Endodermal cell (in vitro differentiated cells): ENCODE results near the gene CNTN4. TPM values are rescaled to one million over a fixed set of nuclear protein-coding genes. Genes with fewer than 3 reads are reported as not detected.
"Not testable (repeated sequence)": the region's sequence is repeated elsewhere in the genome, so short reads cannot be mapped to it uniquely, and the experiment has no call there.

ENCODE experiments used
- DNase-seq: peaks from one replicate; pipeline ENCODE4 v3.0.0-alpha.2; 2017
- H3K27ac ChIP-seq: 2 replicates; pipeline ENCODE4 v1.5.1; 2013; ENCODE audit warnings: mild to moderate bottlenecking, low read depth, low read length, moderate library complexity
- H3K27me3 ChIP-seq: 2 replicates; pipeline ENCODE4 v1.6.1; 2013; ENCODE audit warnings: mild to moderate bottlenecking, low read length, moderate library complexity; ENCODE audit not compliant: insufficient read depth, control insufficient read depth, poor library complexity, severe bottlenecking
- H3K36me3 ChIP-seq: 2 replicates; pipeline ENCODE4 v1.7.0; 2013; ENCODE audit warnings: mild to moderate bottlenecking, low read length, moderate library complexity; ENCODE audit not compliant: control insufficient read depth, insufficient read depth
- H3K4me1 ChIP-seq: one replicate; pipeline ENCODE4 v1.7.0; 2013; ENCODE audit warnings: low read length; ENCODE audit not compliant: control insufficient read depth, insufficient read depth
- H3K4me3 ChIP-seq: 2 replicates; pipeline ENCODE4 v1.5.1; 2013; ENCODE audit warnings: mild to moderate bottlenecking, low read length, moderate library complexity
- H3K9ac ChIP-seq: 2 replicates; pipeline ENCODE4 v1.6.1; 2013; ENCODE audit warnings: mild to moderate bottlenecking, low read length, moderate library complexity; ENCODE audit not compliant: poor library complexity, severe bottlenecking; ENCODE audit errors: extremely low read depth
- H3K9me3 ChIP-seq: 2 replicates; pipeline ENCODE4 v1.6.1; 2013; ENCODE audit warnings: mild to moderate bottlenecking, low read length, moderate library complexity; ENCODE audit not compliant: control insufficient read depth
- H3K27ac Mint-ChIP-seq: 2 replicates; pipeline ENCODE4 v1.8.0; 2020; ENCODE audit warnings: mixed read lengths
- H3K27me3 Mint-ChIP-seq: 2 replicates; pipeline ENCODE4 v1.8.0; 2021; ENCODE audit warnings: mild to moderate bottlenecking, mixed read lengths; ENCODE audit not compliant: insufficient read depth
- H3K36me3 Mint-ChIP-seq: 2 replicates; pipeline ENCODE4 v1.8.0; 2020; ENCODE audit warnings: low read depth, mixed read lengths
- H3K4me1 Mint-ChIP-seq: 2 replicates; pipeline ENCODE4 v1.8.0; 2020; ENCODE audit warnings: mixed read lengths
- H3K4me3 Mint-ChIP-seq: 2 replicates; pipeline ENCODE4 v1.8.0; 2020; ENCODE audit warnings: mild to moderate bottlenecking, moderate library complexity, mixed read lengths
- H3K9me3 Mint-ChIP-seq: 2 replicates; pipeline ENCODE4 v1.8.0; 2020; ENCODE audit warnings: mild to moderate bottlenecking, mixed read lengths
- CTCF ChIP-seq: fragments of 200-600 bp; sonication (generic); conservative IDR thresholded peaks from 2 replicates; pipeline ENCODE4 v1.5.0; 2021; ENCODE audit warnings: antibody characterized with exemption, mild to moderate bottlenecking
- WGBS, 2 experiments: methylation state at CpG; one replicate each; pipeline versions ENCODE4 v1.1.5 to v1.1.7; 2013; ENCODE audit warnings: missing lambda C conversion rate in 2 of 2, mixed read lengths in 1 of 2; ENCODE audit not compliant: insufficient coverage in 1 of 2, insufficient read length in 1 of 2; 5-methylcytosine and 5-hydroxymethylcytosine counted together
- total RNA-seq, 2 donors: library from RNA; stranded (reverse); fragmentation: NEBNext Ultra II Directional in 1 of 2; extraction: Animal tissue kit (Norgen Biotek cat#: 25700) in 1 of 2; gene quantifications; 2 replicates in 1 of 2; 3 replicates in 1 of 2; pipeline ENCODE4 v1.2.1, GENCODE V29; 2021

CNTN4 gene
- total RNA-seq, 2 donors from 2014 or later: 10.8 to 11.1 TPM

DNA sequence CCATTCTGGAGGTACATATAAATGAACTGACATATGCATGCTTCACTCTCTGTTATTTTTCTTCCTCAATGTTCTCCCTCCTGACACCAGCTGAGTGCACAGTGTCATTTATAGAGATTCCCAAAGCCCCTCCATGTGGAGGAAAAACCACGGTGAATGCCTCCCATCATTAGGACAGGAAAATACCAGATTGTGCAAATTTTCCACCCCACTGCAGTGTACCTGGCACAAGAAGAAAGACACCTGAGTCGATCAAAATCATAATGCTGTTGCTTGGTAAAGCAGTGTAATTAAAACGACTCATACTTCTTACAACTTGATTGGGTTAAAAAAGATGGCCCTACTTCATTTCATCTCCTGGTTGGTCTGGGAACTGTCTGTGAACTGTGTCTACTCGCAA lies 720.9 kb downstream of the CNTN4 start:
- WGBS, 2 experiments: 87 to 89% methylated on average over 2 to 4 of the region's 4 CpGs
- Mint-ChIP-seq H3K4me3 (no peak overlapping the region), H3K9me3 (no peaks in the 10 kb centered on the region), H3K36me3 (no peaks in the 10 kb centered on the region), H3K27ac (no peak overlapping the region), H3K27me3 (no peaks in the 10 kb centered on the region), H3K4me1 (no peaks in the 10 kb centered on the region)
- TF ChIP-seq CTCF: no peak
- Histone ChIP-seq H3K9me3 (no peaks in the 10 kb centered on the region), H3K9ac (no peak overlapping the region), H3K4me3 (no peak overlapping the region), H3K36me3 (no peaks in the 10 kb centered on the region), H3K27ac (no peak overlapping the region), H3K27me3 (no peaks in the 10 kb centered on the region), H3K4me1 (no peaks in the 10 kb centered on the region)
- DNase-seq: no peak

- not testable (repeated sequence) for H3K4me1 ChIP-seq, H3K4me3 Mint-ChIP-seq, H3K27ac Mint-ChIP-seq, DNase-seq, H3K36me3 Mint-ChIP-seq, H3K9me3 ChIP-seq, H3K27me3 Mint-ChIP-seq, H3K4me3 ChIP-seq, H3K27ac ChIP-seq, H3K36me3 ChIP-seq, H3K27me3 ChIP-seq, H3K9me3 Mint-ChIP-seq, H3K4me1 Mint-ChIP-seq, H3K9ac ChIP-seq
- WGBS, 2 experiments: 92 to 100% methylated on average over 4 to 5 of the region's 5 CpGs
These were observed 722.3 kb downstream of the CNTN4 start for GRCh38 chr3:2820982-2821381.

DNA sequence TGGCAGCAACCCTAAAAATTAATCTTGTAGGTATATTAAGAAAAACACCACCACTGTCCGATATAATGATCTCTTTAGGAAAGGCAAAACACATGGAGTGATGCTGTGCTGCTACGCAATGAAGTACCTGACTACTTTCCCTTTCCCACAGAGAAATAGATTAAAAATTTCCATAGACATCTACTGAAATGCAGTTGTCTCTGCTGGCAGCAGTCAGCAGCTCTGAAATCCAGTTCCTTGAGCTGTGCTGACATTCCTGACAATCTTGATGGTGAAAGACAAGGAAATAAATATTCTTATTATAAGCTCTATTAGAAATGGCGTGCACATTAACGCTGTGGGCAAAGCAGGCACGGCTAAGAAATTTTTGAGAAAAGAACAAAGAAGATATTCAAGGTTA lies 723.9 kb downstream of the CNTN4 start:
- no peaks in the 10 kb centered on the region for H3K36me3 ChIP-seq
- Mint-ChIP-seq H3K9me3 (no peaks in the 10 kb centered on the region), H3K4me3 (no peak overlapping the region), H3K27me3 (no peaks in the 10 kb centered on the region), H3K36me3 (no peaks in the 10 kb centered on the region), H3K4me1 (no peaks in the 10 kb centered on the region), H3K27ac (no peak overlapping the region)
- no peak overlapping the region for H3K4me3 ChIP-seq
- no peak overlapping the region for H3K27ac ChIP-seq
- H3K9me3 ChIP-seq: no peaks in the 10 kb centered on the region
- no peaks in the 10 kb centered on the region for H3K27me3 ChIP-seq
- 88 to 96% methylated on average over 1 to 5 of the region's 5 CpGs for WGBS, 2 experiments
- no peak for DNase-seq
- no peak overlapping the region for H3K9ac ChIP-seq
- H3K4me1 ChIP-seq: no peaks in the 10 kb centered on the region
- no peak for TF ChIP-seq CTCF

DNA sequence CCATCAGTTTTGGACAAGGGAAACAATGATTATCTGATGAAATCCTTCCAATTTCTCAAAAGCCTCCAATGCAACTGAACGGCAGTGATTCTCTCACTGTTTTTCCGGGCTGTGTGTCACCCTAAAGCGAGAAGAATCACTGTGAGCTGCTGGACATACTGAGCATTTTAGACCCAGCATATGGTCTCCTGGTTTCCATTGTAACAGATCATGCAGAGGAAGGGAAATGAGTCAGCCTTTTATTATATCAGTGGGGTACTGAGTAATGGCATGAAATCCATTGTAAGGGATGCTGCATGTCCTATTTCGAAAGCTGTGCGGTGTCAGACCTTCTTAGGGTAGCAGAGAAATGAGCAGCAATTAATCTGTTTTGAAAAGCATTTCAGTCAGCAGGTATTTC lies 724.4 kb downstream of the CNTN4 start:
- Histone ChIP-seq H3K9ac (no peak overlapping the region), H3K4me1 (no peaks in the 10 kb centered on the region), H3K36me3 (no peaks in the 10 kb centered on the region), H3K27me3 (no peaks in the 10 kb centered on the region), H3K4me3 (no peak overlapping the region), H3K27ac (no peak overlapping the region), H3K9me3 (no peaks in the 10 kb centered on the region)
- 75 to 93% methylated on average over 3 to 5 of the region's 5 CpGs for WGBS, 2 experiments
- Mint-ChIP-seq H3K9me3 (no peaks in the 10 kb centered on the region), H3K27ac (no peak overlapping the region), H3K27me3 (no peaks in the 10 kb centered on the region), H3K4me3 (no peak overlapping the region), H3K36me3 (no peaks in the 10 kb centered on the region), H3K4me1 (peaks cover 2% of the 10 kb centered on the region)
- no peak for DNase-seq
- no peak for TF ChIP-seq CTCF
